Naive thymus-derived CD8-positive, alpha-beta T cell (primary cell): ENCODE measurements around the gene KLRC4. TPM values are rescaled to one million over a fixed set of nuclear protein-coding genes. Genes with fewer than 3 reads are reported as not detected.

Experiments used
- polyA plus RNA-seq, 3 donors: library from polyadenylated mRNA; unstranded; fragments of 300-500 nt; fragmentation: Illumina TruSeq; gene quantifications; one replicate each; pipeline ENCODE4 v1.2.3, GENCODE V29; 2021
- total RNA-seq, 8 experiments: library from RNA in 2 of 8; stranded (reverse) in 2 of 8; gene quantifications; one replicate each; pipeline ENCODE4 v1.2.3 and lab custom pipeline; 2021 to 2026

KLRC4 gene
- total and polyA plus RNA-seq, 5 experiments from 2014 or later: 1.3 to 57.6 (median 31.8) TPM

Other genes starting within 250 kb of the KLRC4 start
- not detected for gene OLR1, start 237.6 kb downstream of the KLRC4 start, total RNA-seq
- not detected for gene OLR1, start 237.6 kb downstream of the KLRC4 start, polyA plus RNA-seq
- gene TMEM52B, start 230.7 kb downstream of the KLRC4 start, total RNA-seq: not detected
- gene TMEM52B, start 230.7 kb downstream of the KLRC4 start, polyA plus RNA-seq: not detected
- gene GABARAPL1, start 196.9 kb downstream of the KLRC4 start, total RNA-seq: 10 to 100 TPM; 55.5 to 56.1 TPM
- gene GABARAPL1, start 196.9 kb downstream of the KLRC4 start, polyA plus RNA-seq: 10 to 100 TPM; 10.0 to 35.3 (median 12.2) TPM
- gene KLRD1, start 101.9 kb downstream of the KLRC4 start, total RNA-seq: 1 to 10 TPM; 4.3 to 5.0 TPM
- 100 to 1,000 TPM in 1 of 3 donors, 1 to 10 TPM in 2; 4.3 to 271 (median 7.6) TPM for gene KLRD1, start 101.9 kb downstream of the KLRC4 start, polyA plus RNA-seq
- 100 to 1,000 TPM; 792 to 865 TPM for gene KLRK1, start 19.7 kb downstream of the KLRC4 start, total RNA-seq
- 100 to 1,000 TPM; 525 to 619 (median 611) TPM for gene KLRK1, start 19.7 kb downstream of the KLRC4 start, polyA plus RNA-seq
- 1 to 10 TPM; 3.2 to 4.6 TPM for gene KLRC3, start 10.8 kb upstream of the KLRC4 start, total RNA-seq
- 1 to 10 TPM; 2.2 to 6.4 (median 3.9) TPM for gene KLRC3, start 10.8 kb upstream of the KLRC4 start, polyA plus RNA-seq
- gene KLRC2, start 26.3 kb upstream of the KLRC4 start, total RNA-seq: 1 to 10 TPM; 1.9 to 3.6 TPM
- 10 to 100 TPM in 1 of 3 donors, under 1 TPM in 2; 0.62 to 25.0 (median 0.76) TPM for gene KLRC2, start 26.3 kb upstream of the KLRC4 start, polyA plus RNA-seq
- 1 to 10 TPM; 4.4 TPM for gene KLRC1, start 43.6 kb upstream of the KLRC4 start, total RNA-seq
- gene KLRC1, start 43.6 kb upstream of the KLRC4 start, polyA plus RNA-seq: 1 to 10 TPM in 1 of 3 donors, under 1 TPM in 2; 0.32 to 1.1 (median 0.91) TPM
- gene EIF2S3B, start 96.1 kb upstream of the KLRC4 start, total RNA-seq: 1 to 10 TPM; 2.4 TPM
- gene EIF2S3B, start 96.1 kb upstream of the KLRC4 start, polyA plus RNA-seq: under 1 TPM; 0.30 to 0.88 (median 0.82) TPM
- gene MAGOHB, start 203.9 kb upstream of the KLRC4 start, total RNA-seq: 10 to 100 TPM; 34.3 to 39.1 TPM
- gene MAGOHB, start 203.9 kb upstream of the KLRC4 start, polyA plus RNA-seq: 10 to 100 TPM; 44.1 to 77.3 (median 53.9) TPM